SK-N-SH (cell line): ENCODE measurements around the gene TRMT44. TPM values are rescaled to one million over a fixed set of nuclear protein-coding genes. Genes with fewer than 3 reads are reported as not detected.

Experiments
- CTCF ChIA-PET: fragments of 300-600, 350-600 bp; formaldehyde crosslinking; extraction: SDS; loops from one replicate; lab custom pipeline; 2021; lab: Yijun Ruan, JAX
- POLR2A ChIA-PET: fragments of 350-600 bp; sonication (Branson Sonifier 250); formaldehyde crosslinking; extraction: SDS; loops from one replicate; lab custom pipeline; 2020; ENCODE audit warnings: antibody characterized with exemption, inconsistent platforms; lab: Yijun Ruan, JAX
- DNase-seq: peaks from one replicate; pipeline ENCODE4 v3.0.0; 2012
- H2AFZ ChIP-seq: fragments of 200-600 bp; sonication (generic); 2 replicates; pipeline ENCODE4 v1.8.1; 2016; ENCODE audit warnings: antibody characterized with exemption, mild to moderate bottlenecking, low read depth
- H3F3A ChIP-seq: fragments of 200-600 bp; sonication (generic); replicated peaks from 2 replicates; pipeline ENCODE3; 2016; ENCODE audit warnings: antibody characterized with exemption, mild to moderate bottlenecking; ENCODE audit not compliant: insufficient read depth
- H3K27ac ChIP-seq, 2 experiments: fragments of 200-500 bp in 1 of 2; fragments of 200-600 bp in 1 of 2; sonication (Bioruptor generic) in 1 of 2; sonication (generic), shearing (Covaris generic) in 1 of 2; 2 replicates each; pipeline versions ENCODE4 v1.5.1 to v1.6.1; 2014 to 2016; ENCODE audit warnings: low read depth in 2 of 2, inconsistent platforms in 1 of 2, low read length in 1 of 2, mild to moderate bottlenecking in 1 of 2, mixed read lengths in 1 of 2
- H3K27me3 ChIP-seq: fragments of 200-600 bp; sonication (generic), shearing (Covaris generic); 2 replicates; pipeline ENCODE4 v1.6.1; 2016; ENCODE audit warnings: mixed run types; ENCODE audit not compliant: insufficient read depth
- H3K36me3 ChIP-seq, 2 experiments: fragments of 200-500 bp in 1 of 2; fragments of 200-600 bp in 1 of 2; sonication (Bioruptor generic) in 1 of 2; sonication (generic) in 1 of 2; replicated peaks in 1 of 2; 2 replicates each; pipeline versions ENCODE3 to v1.5.1; 2014 to 2016; ENCODE audit warnings: low read length in 1 of 2, mild to moderate bottlenecking in 1 of 2; ENCODE audit not compliant: insufficient read depth in 2 of 2, control insufficient read depth in 1 of 2
- H3K4me1 ChIP-seq, 2 experiments: fragments of 200-500 bp in 1 of 2; fragments of 200-600 bp in 1 of 2; sonication (Bioruptor generic) in 1 of 2; sonication (generic), shearing (Covaris generic) in 1 of 2; 2 replicates each; pipeline versions ENCODE4 v1.5.1 to v1.6.1; 2014 to 2016; ENCODE audit warnings: low read depth in 1 of 2, low read length in 1 of 2, mixed run types in 1 of 2; ENCODE audit not compliant: insufficient read depth in 2 of 2, control insufficient read depth in 1 of 2
- H3K4me2 ChIP-seq: fragments of 200-600 bp; sonication (generic), shearing (Covaris generic); 2 replicates; pipeline ENCODE4 v1.6.1; 2017; ENCODE audit warnings: mixed run types
- H3K4me3 ChIP-seq, 2 experiments: fragments of 200-500 bp in 1 of 2; fragments of 200-600 bp in 1 of 2; sonication (Bioruptor generic) in 1 of 2; sonication (generic), shearing (Covaris generic) in 1 of 2; 2 replicates each; pipeline versions ENCODE4 v1.5.1 to v1.8.1; 2014 to 2016; ENCODE audit warnings: low read depth in 2 of 2, inconsistent platforms in 1 of 2, low read length in 1 of 2, mild to moderate bottlenecking in 1 of 2, mixed read lengths in 1 of 2, moderate library complexity in 1 of 2
- H3K79me2 ChIP-seq: fragments of 200-600 bp; sonication (generic); 2 replicates; pipeline ENCODE4 v1.8.1; 2017; ENCODE audit warnings: mild to moderate bottlenecking; ENCODE audit not compliant: insufficient read depth
- H3K9ac ChIP-seq: fragments of 200-600 bp; sonication (generic); 2 replicates; pipeline ENCODE4 v1.6.1; 2017; ENCODE audit warnings: mixed run types
- H3K9me2 ChIP-seq: fragments of 200-600 bp; sonication (generic); 2 replicates; pipeline ENCODE4 v1.6.1; 2017; ENCODE audit warnings: mixed run types
- H3K9me3 ChIP-seq: fragments of 200-600 bp; sonication (generic); 2 replicates; pipeline ENCODE4 v1.6.1; 2017; ENCODE audit warnings: mixed run types, mild to moderate bottlenecking, moderate library complexity
- H4K20me1 ChIP-seq: fragments of 200-600 bp; sonication (generic); 2 replicates; pipeline ENCODE4 v1.6.1; 2017; ENCODE audit warnings: mild to moderate bottlenecking, mixed run types; ENCODE audit not compliant: insufficient read depth
- CHD2 ChIP-seq: fragments of 150-350 bp; IDR thresholded peaks from 2 replicates; pipeline ENCODE4 v1.6.1; 2018; ENCODE audit warnings: low read length; ENCODE audit not compliant: partially characterized antibody
- CTCF ChIP-seq: fragments of 200-600 bp; sonication (generic); IDR thresholded peaks from 2 replicates; pipeline ENCODE4 v1.6.1; 2017; ENCODE audit warnings: antibody characterized with exemption, mild to moderate bottlenecking, moderate library complexity
- ELF1 ChIP-seq: IDR thresholded peaks from 2 replicates; pipeline ENCODE4 v1.4.0; 2012
- EZH2phosphoT487 ChIP-seq: fragments of 200-600 bp; sonication (generic); IDR thresholded peaks from 2 replicates; pipeline ENCODE4 v1.6.1; 2017; ENCODE audit warnings: low read depth, mixed run types, mild to moderate bottlenecking, antibody characterized with exemption, moderate library complexity, borderline replicate concordance
- FOSL2 ChIP-seq: IDR thresholded peaks from 2 replicates; pipeline ENCODE4 v1.4.0; 2012; ENCODE audit warnings: low read depth, mild to moderate bottlenecking, moderate library complexity, borderline replicate concordance
- FOXJ3 ChIP-seq: sonication (generic); formaldehyde crosslinking; IDR thresholded peaks from 2 replicates; pipeline ENCODE4 v1.5.1; 2020; ENCODE audit warnings: mild to moderate bottlenecking, missing genetic modification reagents
- FOXM1 ChIP-seq: IDR thresholded peaks from 2 replicates; pipeline ENCODE4 v1.4.0; 2012; ENCODE audit warnings: low read depth, mild to moderate bottlenecking
- GATA2 ChIP-seq: sonication (generic); formaldehyde crosslinking; IDR thresholded peaks from 2 replicates; pipeline ENCODE4 v1.5.0; 2020; ENCODE audit warnings: mild to moderate bottlenecking, missing genetic modification reagents
- MEF2A ChIP-seq: IDR thresholded peaks from 2 replicates; pipeline ENCODE4 v1.4.0; 2012; ENCODE audit warnings: low read depth, borderline replicate concordance
- MXI1 ChIP-seq: IDR thresholded peaks from 2 replicates; pipeline ENCODE4 v1.6.1; 2012; ENCODE audit warnings: mild to moderate bottlenecking, low read depth, low read length, improper control_type of control experiment
- NRF1 ChIP-seq: IDR thresholded peaks from 2 replicates; pipeline ENCODE4 v1.6.1; 2012; ENCODE audit warnings: low read depth, mild to moderate bottlenecking, low read length
- PBX3 ChIP-seq: IDR thresholded peaks from 2 replicates; pipeline ENCODE4; 2012
- RAD21 ChIP-seq: IDR thresholded peaks from 2 replicates; pipeline ENCODE4 v1.6.1; 2012; ENCODE audit warnings: mild to moderate bottlenecking, low read length
- REST ChIP-seq: IDR thresholded peaks from 2 replicates; pipeline ENCODE4 v1.6.1; 2012; ENCODE audit warnings: mild to moderate bottlenecking, low read depth, low read length, moderate library complexity
- SIN3A ChIP-seq: IDR thresholded peaks from 2 replicates; pipeline ENCODE4 v1.6.1; 2012; ENCODE audit warnings: low read depth, mild to moderate bottlenecking, low read length, moderate library complexity, borderline replicate concordance
- SMC3 ChIP-seq: IDR thresholded peaks from 2 replicates; pipeline ENCODE4 v1.6.1; 2012; ENCODE audit warnings: low read depth, low read length, improper control_type of control experiment
- TAF1 ChIP-seq: IDR thresholded peaks from 2 replicates; pipeline ENCODE4 v1.6.1; 2012; ENCODE audit warnings: low read depth, mild to moderate bottlenecking, low read length, moderate library complexity, borderline replicate concordance
- TEAD4 ChIP-seq: IDR thresholded peaks from 2 replicates; pipeline ENCODE4 v1.4.0; 2012; ENCODE audit warnings: mild to moderate bottlenecking, borderline replicate concordance; ENCODE audit not compliant: insufficient read depth
- USF1 ChIP-seq: IDR thresholded peaks from 2 replicates; pipeline ENCODE4 v1.4.0; 2012; ENCODE audit warnings: low read depth, borderline replicate concordance
- YY1 ChIP-seq: IDR thresholded peaks from 2 replicates; pipeline ENCODE4 v1.4.0; 2012; ENCODE audit warnings: low read depth, mild to moderate bottlenecking
- WGBS: methylation state at CpG from one replicate; pipeline ENCODE4 v1.1.6; 2017; ENCODE audit warnings: low lambda C conversion rate; 5-methylcytosine and 5-hydroxymethylcytosine counted together
- polyA plus RNA-seq, 3 experiments: library from polyadenylated mRNA; depleted of rRNA; stranded (reverse); fragments of >200 nt; gene quantifications; 2 replicates each; pipeline ENCODE4 v1.2.3, GENCODE V29; 2012

The TRMT44 gene
- polyA plus RNA-seq, 1 of the 3 experiments (the other 2 are of a cell fraction), result 6.0 TPM

- H3K9ac ChIP-seq, result no peak overlapping the region
- H2AFZ ChIP-seq, result no peak overlapping the region
- H3K4me1 ChIP-seq, result peaks cover 0 to 9% of the 10 kb centered on the region in 2 experiments; a peak in 1 of 4 replicates
- no peaks in the 10 kb centered on the region for H3F3A ChIP-seq
- ChIA-PET CTCF (interaction anchor here (0.7 kb wide), 1 partner anchor 13 kb away, joined by 3 read pairs; no protein-coding TSS in a partner anchor), POLR2A (no interaction called here)
- no peak overlapping the region for H3K27ac ChIP-seq
- TF ChIP-seq FOXM1 (no peak), MEF2A (no peak), CHD2 (no peak), USF1 (no peak), REST (no peak), SMC3 (no peak), TAF1 (no peak), CTCF (no peak), SIN3A (no peak), MXI1 (no peak), YY1 (no peak), PBX3 (no peak), FOSL2 (no peak), NRF1 (no peak), RAD21 (no peak), FOXJ3 (CRISPR knock-in tag) (no peak), TEAD4 (no peak), EZH2phosphoT487 (no peak), ELF1 (no peak), GATA2 (CRISPR knock-in tag) (no peak)
- H3K4me3 ChIP-seq, result no peak overlapping the region
- DNase-seq, result no peak
- no peaks in the 10 kb centered on the region for H3K9me3 ChIP-seq
- no peaks in the 10 kb centered on the region for H3K79me2 ChIP-seq
- H4K20me1 ChIP-seq, result no peaks in the 10 kb centered on the region
- WGBS, result 47% methylated on average over 12 of the region's 21 CpGs
- H3K27me3 ChIP-seq, result peaks cover 10% of the 10 kb centered on the region; the same call in 1 of the 2 replicates
- no peaks in the 10 kb centered on the region for H3K9me2 ChIP-seq
- no peaks in the 10 kb centered on the region for H3K36me3 ChIP-seq
- H3K4me2 ChIP-seq, result no peak overlapping the region
Observed at GRCh38 chr4:8506373-8507195, 66.0 kb downstream of the TRMT44 start.
